ENCODE data around the gene TRAPPC6A.

TRAPPC6A gene, protein sequence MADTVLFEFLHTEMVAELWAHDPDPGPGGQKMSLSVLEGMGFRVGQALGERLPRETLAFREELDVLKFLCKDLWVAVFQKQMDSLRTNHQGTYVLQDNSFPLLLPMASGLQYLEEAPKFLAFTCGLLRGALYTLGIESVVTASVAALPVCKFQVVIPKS
- 4.8 to 18.1 (median 11.1) reads per million in 17 experiments for total RNA-seq

DNA sequence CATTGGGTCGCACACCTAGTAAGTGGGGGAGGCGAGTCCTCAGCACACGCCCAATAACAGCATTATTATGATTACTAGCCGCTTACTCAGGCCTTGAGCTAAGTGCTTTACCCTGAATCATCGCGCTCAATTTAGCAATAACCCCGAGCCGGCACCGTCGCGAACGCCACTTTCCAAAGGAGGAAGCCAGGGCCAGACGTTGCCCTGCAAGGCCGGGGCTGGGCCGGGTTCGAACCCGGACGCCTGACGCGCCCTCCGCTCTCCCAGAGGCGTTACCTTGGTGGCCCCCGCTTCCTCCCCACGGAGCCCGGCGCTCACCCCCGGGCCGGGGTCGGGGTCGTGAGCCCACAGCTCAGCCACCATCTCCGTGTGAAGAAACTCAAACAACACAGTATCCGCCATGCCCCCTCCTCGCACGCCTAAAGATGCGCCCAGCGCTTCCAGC lies at the start of gene TRAPPC6A:
TSS of gene TRAPPC6A (minus strand) at position 421 of the 445 bp plus-strand sequence. CDS start at position 402, 19 bp downstream.
- peak; percentile 88 to 91 (median 90) for DNase-seq

DNA sequence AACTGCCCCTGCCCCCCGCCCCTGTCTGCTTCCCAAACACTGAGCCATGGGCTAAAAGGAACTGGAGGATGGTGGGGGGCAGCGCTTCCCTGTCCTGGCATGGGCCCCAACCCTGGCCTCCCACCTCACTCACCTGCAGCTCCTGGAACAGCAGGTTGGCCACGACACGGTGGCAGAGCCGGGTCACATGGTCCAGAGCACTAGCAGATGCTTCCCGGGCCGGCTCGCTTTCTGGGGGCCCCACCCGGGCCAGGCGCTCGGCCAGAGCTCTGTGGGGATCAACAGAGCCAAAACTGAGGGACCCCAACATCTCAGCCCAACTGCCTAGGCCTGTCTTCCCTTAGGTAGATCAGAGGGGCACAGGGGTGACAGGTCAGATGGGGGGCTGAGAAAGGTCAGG lies 46.6 kb upstream of the TRAPPC6A start:
- no peak for DNase-seq

DNA sequence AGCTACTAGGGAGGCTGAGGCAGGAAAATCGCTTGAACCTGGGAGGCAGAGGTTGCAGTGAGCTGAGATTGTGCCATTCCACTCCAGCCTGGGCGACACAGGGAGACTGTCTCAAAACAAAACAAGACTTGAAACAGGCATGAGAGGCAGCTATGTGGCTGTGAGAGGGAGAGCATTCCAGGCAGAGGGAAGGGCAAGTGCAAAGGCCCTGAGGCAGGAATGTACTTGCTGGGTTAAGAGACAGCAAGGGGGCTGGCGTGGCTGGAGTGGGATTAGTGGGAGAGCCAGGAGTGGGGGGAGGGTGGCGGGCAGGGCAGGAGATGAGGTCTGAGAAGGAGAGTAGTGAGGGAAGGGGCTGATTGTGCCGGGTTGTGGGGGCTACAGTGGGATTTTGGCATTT lies 45.8 kb upstream of the TRAPPC6A start:
- no peak for DNase-seq

DNA sequence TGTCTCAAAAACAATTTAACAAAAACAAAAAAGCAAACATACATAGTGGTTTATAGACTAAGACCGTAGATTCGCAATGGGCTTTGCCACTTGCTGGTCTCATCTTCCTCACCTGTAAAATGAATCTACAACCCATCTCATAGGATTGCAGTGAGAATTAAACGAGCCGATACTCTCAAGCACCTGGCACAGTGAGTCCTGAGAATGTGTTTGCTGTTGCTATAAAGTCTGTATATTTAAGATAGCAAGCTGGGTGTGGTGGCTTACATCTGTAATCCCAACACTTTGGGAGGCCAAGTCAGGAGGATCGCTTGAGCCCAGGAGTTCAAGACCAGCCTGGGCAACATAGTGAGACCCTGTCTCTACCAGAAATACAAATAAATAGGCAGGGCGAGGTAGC lies 44.7 kb upstream of the TRAPPC6A start:
- no peak for DNase-seq

DNA sequence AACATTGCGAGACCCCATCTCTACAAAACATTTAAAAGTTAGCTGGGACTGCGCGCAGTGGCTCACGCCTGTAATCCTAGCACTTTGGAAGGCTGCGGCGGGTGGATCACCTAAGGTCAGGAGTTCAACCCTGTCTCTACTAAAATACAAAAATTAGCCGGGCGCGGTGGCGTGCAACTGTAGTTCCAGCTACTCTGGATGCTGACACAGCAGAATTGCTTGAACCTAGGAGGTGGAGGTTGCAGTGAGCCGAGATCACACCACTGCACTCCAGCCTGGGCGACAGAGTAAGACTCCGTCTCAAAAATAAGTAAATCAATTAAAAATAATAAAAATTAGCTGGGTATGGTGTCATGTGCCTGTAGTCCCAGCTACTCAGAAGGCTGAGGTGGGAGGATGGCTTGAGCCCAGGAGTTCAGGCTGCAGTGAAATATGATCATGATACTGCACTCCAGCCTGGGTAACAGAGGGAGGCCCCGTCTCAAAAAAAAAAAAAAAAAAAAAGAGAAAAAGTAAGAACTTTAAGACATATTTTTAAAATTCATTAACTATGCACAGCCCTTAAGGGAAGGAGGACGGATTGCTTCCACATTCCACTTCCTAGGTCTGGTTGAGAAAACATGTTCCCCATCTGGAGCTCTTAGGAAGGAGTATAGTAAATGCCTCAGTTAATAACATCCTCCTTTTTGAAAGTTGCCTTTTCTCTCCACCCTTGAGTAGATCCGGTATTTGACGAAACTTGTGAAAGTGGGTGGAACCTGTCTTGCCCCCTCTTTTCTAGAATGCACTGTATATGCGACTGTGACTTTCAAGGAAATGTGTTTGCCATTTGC lies 41.1 kb upstream of the TRAPPC6A start:
- peak; percentile 36 to 69 (median 52) for DNase-seq

DNA sequence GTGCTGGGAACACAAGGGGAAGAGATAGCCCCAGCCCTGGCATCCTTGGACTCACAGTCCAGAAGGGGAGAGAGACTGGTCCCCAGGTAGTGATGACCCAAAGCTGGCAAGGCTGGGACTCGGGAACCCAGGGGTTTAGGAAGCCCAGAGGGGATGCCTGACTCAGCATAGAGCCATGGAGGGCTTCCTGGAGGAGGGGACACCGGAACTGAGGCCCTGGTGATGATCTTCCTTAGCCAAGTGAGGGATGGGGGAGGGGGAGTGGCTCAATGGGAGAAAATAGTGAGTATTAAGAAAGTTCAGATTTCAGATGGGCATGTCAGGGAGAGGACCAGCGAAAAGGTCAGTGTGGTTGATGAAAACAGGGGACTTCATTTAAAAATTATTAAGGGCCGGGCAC lies 40.4 kb upstream of the TRAPPC6A start:
- no peak for DNase-seq

DNA sequence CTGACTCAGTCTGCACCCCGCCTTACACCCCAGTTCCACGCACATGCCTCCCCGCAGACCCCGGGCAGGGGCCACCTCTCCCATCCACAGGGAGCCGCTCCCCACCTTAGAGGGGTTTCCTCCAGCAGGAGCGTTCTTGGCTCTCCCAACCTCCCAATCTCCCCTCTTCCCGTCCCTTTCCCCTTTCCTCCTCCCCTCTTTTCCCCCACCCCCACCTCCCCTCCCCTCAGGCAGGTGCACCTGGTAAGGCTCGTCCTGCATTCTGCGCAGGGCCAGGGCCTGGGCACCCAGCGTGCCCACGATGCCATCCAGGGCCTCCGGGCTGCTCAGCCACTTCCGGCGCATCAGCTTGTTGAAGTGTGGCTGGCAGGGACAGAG lies 39.9 kb upstream of the TRAPPC6A start:
- no peak for DNase-seq

DNA sequence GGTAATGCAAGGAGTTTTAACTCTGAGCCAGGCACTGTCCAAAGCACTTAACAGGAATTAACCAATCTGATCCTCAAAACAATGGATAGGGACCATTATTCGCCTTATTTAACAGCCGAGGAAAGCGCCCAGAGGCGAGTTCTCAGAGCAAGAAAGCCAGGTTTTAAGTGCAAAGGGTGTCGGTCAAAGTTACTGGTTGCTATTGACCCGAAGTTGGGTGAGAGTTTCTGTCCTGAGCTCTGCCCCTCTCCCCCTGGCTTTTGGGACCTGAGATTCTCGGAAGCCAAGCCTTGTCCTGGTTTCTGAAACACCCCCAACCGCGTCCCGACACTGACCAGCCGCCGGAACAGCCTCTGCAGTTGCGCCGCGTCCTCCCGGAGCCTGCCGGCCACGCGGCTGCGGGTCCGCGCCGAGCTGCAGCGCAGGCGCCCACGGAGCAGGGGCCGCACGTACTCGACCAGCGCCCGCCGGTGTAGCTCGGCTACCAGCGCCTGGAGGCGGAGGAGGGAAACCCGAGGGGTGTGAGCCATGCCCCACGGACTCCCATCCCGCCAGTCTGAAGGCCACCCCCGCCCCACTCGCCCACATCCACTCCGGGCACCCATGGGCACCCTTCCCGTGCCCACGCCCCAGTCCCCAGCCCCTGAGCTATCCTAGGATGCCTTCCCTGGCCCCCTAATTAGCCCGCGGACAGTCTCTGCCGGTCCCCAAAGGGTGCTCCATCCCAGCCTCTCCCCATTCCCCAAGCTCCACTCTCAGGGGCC lies 39.3 kb upstream of the TRAPPC6A start:
- peak in 1 of 4 experiments; percentile 20 for DNase-seq

DNA sequence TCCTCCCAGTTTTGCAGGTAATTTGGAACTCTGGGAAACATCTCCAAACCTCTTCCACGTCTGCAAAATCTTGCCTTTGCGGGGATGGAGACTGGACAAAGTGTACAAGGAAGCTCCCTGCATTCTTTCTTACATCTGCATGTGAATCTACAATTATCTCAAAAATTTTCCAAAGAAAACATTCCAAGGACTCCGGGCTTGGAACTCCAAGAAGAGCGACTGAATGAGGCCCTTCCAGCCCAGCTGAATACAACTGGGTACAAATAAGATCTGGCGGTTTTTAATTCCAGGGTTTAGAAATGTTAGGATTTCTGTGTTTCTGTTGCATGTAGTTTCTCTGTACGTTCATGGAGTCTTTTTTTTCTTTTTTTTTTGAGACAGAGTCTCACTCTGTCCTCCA lies 38.6 kb upstream of the TRAPPC6A start:
- no peak for DNase-seq

DNA sequence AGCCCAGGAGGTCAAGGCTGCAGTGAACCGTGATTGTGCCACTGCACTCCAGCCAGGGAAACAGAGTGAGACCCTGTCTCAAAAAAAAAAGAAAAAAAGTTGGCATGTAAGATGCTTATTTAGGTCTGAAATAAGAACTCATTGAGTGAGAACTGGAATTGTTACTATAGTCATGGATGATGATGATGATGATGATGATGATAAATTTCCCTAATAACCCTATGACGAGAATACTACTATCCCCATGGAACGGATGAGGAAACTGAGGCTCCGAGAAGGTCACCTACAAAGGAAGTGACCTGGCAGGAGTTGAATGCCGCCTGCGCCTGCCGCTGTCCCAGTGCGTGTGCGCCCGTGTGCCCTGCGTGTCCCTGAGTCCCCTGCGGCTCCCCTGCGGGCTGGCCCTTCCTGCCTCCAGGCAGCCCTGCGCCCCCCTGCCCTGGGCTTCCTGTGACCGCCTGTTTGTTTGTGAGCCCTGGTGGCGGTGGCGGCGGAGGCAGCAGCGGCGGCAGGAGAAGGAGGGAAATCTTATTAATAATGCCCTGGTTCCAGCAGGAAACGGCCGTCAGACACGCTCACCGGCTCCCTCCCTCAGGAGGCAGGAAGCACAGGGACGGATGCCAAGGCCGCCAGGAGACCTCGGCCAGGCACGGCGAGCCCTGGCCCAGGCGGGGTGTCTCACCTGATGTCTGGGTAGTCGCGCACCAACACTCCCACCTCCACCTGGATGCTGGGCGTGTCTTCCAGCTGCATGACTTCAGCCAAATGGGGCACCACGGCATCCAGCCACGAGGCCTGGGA lies 37.6 kb upstream of the TRAPPC6A start:
- DNase-seq: no peak

DNA sequence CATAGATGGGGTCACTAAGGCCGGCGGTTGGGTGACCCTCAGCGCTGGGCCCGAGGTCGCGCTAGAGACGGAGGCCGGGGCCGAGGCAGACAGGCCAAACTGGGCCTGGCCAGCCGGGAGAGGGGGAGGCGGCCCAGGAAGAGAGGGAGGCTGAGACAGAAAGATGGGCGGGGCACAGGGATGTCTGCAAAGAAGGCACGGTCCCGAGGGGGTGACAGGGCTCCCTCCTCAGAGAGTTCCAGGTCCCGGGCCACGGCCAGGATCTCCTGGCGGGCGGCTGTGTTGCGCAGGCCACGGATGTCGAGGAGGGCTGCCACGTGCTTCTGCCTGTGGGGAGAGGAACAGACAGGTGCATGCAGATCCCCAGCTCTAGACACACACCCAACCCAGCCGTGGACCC lies 35.0 kb upstream of the TRAPPC6A start:
- DNase-seq: no peak

DNA sequence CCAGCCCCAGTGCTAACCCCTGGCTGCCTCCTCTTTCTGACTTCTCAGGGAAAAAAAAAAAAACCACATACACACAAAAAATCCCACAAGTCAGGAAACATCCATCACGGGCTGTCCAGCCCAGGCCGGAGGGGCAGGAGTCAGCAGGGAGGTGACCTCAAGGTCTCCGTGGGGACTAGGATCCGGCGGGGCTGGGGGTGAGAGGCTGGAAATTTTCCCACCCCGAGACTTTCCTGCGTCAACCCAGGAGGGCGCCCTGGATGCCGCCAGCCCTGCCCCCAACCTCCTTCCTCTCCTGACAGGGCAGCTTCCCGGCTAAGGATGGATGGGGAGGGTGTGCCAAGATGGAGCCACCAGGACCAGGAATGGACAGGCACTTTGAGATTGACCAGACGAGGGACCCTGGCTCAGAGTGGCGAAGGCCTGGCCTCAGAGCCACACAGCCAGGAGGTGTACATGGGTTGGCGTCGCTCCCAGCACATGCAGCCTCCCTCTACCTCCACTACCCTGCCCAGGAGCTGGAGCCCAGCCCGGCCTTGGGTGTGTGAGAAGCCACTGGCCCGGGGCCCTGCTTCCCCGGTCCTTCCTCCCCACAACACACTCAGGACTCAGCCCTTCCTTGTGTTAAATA lies 33.8 kb upstream of the TRAPPC6A start:
- DNase-seq: no peak

DNA sequence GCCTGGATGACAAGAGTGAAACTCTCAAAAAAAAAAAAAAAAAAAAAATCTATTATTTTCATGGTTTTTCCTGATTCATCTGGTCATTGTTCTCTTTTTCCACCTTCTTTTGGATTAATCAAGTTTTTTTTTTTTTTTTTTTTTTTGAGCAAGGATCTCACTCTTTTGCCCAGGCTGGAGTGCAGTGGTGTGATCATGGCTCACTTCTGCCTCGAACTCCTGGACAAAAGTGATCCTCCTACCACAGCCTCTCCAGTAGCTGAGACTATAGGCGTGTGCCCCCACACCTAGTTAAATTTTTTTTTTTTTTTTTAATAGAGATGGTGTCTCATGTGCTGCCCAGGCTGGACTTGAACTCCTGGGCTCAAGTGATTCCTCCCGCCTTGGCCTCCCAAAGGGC lies 28.3 kb upstream of the TRAPPC6A start:
- DNase-seq: no peak

DNA sequence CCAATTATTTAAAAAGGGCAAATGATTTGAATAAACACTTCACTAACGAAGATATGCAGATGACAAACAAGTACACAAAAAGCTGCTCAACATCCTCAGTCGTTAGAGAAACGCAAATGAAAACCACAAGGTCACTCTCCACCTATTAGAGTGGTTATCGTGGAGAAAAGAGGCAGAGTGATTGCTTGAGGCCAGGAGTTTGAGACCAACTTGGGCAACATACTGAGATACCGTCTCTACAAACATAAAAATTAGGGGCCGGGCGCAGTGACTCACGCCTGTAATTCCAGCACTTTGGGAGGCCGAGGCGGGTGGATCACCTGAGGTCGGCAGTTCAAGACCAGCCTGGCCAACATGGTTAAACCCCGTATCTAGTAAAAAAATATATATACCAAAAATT lies 27.8 kb upstream of the TRAPPC6A start:
- DNase-seq: no peak

DNA sequence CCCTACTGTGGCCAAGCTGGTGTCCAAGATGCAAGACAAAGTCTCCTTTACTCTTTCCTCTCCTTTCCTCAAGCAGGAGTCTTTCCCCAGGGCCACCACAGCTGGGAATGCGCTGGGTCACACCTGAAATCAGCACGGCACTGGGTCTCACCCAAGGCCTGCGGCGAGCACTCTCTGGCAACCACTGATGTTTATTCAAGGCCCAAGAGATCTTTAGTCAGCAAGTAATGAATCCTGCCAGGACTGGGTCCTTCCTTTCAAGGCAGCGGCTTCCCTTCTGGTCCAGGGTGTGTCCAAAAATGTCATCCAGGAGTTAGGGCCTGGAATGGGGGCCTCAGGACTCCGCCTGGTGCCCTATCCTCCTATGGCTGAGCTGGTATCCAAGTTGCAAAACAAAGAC lies 24.6 kb upstream of the TRAPPC6A start:
- no peak for DNase-seq

DNA sequence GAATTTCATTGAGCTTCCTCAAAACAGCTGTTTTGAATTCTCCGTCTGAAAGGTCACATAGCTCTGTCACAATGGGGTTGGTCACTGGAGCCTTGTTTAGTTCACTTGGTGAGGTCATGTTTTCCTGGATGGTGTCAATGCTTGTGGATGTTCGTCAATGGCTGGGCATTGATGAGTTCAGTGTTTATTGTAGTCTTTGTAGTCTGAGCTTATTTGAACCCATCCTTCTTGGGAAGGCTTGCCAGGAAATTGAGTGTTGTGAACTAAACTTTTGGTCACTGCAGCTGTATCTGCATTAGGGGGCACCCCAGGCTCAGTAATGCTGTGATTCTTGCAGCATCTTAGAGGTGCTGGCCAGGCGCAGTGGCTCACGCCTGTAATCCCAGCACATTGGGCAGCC lies 22.5 kb upstream of the TRAPPC6A start:
- peak; percentile 13 to 56 (median 46) for DNase-seq

DNA sequence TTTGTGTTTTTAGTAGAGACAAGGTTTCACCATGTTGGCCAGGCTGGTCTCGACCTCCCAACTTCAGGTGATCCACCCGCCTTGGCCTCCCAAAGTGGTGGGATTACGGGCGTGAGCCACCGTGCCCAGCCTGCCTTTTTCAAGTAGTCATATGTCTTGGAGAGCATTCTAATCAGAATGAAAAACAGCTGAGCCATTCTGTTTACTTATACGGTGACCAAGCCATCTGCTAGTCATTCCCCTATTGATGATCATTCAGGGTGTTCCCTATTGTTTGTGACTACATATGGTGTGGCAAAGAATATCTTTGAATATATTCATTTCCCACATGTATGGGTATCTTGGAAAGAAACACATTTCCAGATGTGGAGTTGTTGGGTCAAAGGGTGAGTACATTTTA lies 17.7 kb upstream of the TRAPPC6A start:
- DNase-seq: no peak

DNA sequence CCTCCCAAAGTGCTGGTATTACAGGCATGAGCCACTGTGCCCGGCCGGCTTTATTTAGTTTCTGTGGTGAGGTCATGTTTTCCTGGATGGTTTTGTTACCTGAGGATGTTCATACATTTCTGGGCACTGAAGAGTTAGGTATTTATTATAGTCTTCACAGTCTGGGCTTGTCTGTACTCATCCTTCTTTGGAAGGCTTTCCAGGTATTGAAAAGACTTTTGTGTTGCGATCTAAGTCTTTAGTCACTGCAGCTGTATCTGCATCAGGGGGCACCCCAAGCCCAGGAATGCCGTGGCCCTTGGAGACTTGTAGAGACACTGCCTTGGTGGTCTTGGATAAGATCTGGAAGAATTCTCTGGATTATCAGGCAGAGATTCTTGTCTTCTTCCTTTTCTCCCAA lies 13.3 kb upstream of the TRAPPC6A start:
- DNase-seq: no peak

DNA sequence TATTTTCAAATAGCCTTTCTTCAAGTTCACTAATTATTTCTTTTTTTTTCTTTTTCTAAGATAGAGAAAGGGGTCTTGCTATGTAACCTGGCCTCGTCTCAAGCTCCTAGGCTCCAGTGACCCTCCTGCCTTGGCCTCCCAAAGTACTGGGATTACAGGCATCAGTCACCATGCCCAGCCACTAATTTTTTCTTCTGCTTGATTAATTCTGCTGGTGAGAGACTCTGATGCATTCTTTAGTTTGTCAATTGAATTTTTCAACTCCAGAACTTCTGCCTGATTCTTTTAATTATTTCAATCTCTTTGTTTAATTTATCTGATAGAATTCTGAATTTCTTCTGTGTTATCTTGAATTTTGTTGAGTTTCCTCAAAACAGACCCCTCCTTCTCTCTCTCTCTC lies 11.9 kb upstream of the TRAPPC6A start:
- DNase-seq: no peak

DNA sequence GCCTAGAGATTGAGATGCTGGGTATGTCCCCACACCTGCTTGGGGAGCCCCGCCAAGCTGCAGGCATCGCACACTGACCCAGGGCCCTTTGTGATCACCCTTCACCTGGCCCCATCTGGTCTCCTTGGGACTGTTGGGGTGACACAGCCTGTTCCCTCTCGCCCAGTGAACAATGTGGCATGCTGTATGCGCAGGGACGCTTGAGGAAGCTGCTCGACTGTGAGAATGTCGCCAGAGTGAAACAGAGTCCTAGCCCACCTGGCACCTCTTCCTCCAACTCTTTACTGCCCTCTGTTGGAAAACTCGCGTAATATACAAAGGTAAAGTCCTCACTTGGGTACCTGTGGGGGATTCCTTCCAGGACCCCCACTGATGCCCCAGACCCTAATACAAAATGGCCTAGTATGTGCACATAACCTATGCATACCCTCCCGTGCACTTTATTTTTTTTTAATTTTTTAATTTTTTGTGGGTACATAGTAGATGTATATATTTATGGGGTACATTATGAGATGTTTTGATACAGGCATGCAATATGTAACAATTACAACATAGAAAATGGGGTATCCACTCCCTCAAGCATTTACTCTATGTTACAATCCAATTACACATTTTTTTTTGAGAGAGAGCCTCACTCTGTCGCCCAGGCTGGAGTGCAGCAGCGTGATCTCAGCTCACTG lies 9.5 kb upstream of the TRAPPC6A start:
- peak in 3 of 4 experiments; percentile 21 to 48 (median 25) for DNase-seq

DNA sequence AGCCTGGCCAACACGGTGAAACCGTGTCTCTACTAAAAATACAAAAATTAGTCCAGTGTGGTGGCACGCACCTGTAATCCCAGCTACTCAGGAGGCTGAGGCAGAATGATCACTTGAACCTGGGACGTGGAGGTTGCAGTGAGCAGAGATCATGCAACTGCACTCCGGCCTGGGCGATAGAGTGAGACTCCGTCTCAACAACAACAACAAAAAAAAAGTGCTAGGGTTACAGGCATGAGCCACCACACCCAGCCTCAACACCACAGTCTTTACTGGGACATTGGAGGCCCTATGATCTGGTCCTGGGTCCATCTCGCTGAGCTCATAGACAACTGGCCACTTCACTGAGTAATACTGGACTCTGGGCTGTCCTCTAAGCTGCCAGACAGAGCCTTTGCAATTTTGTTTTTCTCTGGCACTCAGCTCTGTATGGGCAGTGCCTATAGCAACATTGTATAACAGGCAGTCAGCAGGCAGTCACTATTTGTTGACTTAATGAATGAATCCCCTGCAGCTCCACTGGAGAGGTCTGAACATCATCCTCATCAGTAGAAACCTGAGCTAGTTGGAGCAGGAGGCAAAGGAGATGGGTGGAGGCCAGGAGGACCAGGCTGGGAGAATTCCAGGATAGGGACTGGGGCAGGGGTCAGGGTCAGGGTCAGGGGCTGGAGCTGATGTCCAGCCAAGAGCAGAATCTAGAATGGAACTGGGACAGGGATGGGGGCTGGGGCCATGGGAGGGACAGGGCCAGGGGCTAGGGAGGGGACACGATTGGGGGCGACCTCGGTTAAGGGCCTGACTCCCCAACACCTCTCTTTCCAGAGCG lies 8.7 kb upstream of the TRAPPC6A start:
- DNase-seq: no peak
